ENCODE data around the gene SIRPD.

GRCh38 chr20:1538655-1539054 lies 18.9 kb downstream of the SIRPD start:
- TF ChIP-seq, protein P1, sequence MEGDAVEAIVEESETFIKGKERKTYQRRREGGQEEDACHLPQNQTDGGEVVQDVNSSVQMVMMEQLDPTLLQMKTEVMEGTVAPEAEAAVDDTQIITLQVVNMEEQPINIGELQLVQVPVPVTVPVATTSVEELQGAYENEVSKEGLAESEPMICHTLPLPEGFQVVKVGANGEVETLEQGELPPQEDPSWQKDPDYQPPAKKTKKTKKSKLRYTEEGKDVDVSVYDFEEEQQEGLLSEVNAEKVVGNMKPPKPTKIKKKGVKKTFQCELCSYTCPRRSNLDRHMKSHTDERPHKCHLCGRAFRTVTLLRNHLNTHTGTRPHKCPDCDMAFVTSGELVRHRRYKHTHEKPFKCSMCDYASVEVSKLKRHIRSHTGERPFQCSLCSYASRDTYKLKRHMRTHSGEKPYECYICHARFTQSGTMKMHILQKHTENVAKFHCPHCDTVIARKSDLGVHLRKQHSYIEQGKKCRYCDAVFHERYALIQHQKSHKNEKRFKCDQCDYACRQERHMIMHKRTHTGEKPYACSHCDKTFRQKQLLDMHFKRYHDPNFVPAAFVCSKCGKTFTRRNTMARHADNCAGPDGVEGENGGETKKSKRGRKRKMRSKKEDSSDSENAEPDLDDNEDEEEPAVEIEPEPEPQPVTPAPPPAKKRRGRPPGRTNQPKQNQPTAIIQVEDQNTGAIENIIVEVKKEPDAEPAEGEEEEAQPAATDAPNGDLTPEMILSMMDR (IDR thresholded peaks at IDR 0.05; ENCODE audit: low read length), result no peak
- TF ChIP-seq EZH2phosphoT487 (IDR thresholded peaks at IDR 0.05; ENCODE audit: low read length) (no peak), EZH2 (optimal IDR thresholded peaks at IDR 0.05; ENCODE audit: low read depth, low read length) (no peak)

All from MM.1S (cell line).